ENCODE data around the gene DLG2. TPM values are rescaled to one million over a fixed set of nuclear protein-coding genes. Genes with fewer than 3 reads are reported as not detected.

DLG2 gene
- total RNA-seq, 3 donors from 2014 or later (not counting 1 experiment from before 2014, with no cell fraction given): 1.7 to 2.9 (median 2.2) TPM

GRCh38 chr11:83680321-83680720, 1946.8 kb downstream of the DLG2 start:
- H3K4me3 Mint-ChIP-seq: no peak overlapping the region
- no peaks in the 10 kb centered on the region for H3K4me1 ChIP-seq (ENCODE audit: control insufficient read depth, insufficient read depth, low read length)
- ATAC-seq: no peak
- no peaks in the 10 kb centered on the region for H3K4me1 Mint-ChIP-seq
- H3K27ac Mint-ChIP-seq: no peak overlapping the region
- no peaks in the 10 kb centered on the region for H3K9me3 ChIP-seq (ENCODE audit: control insufficient read depth, insufficient read depth, low read length)
- no peak for TF ChIP-seq CTCF (IDR thresholded peaks at IDR 0.05)
- WGBS (ENCODE audit: insufficient coverage): 38% methylated on average over 1 of the region's 2 CpGs
- no peaks in the 10 kb centered on the region for H3K27me3 Mint-ChIP-seq (ENCODE audit: low read depth in 2 of 2)
- no peak overlapping the region for H3K27ac ChIP-seq (ENCODE audit: low read length)
- DNase-seq: no peak
- no peaks in the 10 kb centered on the region for H3K36me3 Mint-ChIP-seq
- no peaks in the 10 kb centered on the region for H3K36me3 ChIP-seq (ENCODE audit: control insufficient read depth, insufficient read depth, low read length)
- H3K27me3 ChIP-seq (ENCODE audit: control insufficient read depth, insufficient read depth, low read length): no peaks in the 10 kb centered on the region
- peaks cover 0 to 3% of the 10 kb centered on the region in 2 donors for H3K9me3 Mint-ChIP-seq
- intact Hi-C loops (cut with micrococcal nuclease): no loop called here
- no peak overlapping the region for H3K4me3 ChIP-seq (ENCODE audit: low read length)

DNA sequence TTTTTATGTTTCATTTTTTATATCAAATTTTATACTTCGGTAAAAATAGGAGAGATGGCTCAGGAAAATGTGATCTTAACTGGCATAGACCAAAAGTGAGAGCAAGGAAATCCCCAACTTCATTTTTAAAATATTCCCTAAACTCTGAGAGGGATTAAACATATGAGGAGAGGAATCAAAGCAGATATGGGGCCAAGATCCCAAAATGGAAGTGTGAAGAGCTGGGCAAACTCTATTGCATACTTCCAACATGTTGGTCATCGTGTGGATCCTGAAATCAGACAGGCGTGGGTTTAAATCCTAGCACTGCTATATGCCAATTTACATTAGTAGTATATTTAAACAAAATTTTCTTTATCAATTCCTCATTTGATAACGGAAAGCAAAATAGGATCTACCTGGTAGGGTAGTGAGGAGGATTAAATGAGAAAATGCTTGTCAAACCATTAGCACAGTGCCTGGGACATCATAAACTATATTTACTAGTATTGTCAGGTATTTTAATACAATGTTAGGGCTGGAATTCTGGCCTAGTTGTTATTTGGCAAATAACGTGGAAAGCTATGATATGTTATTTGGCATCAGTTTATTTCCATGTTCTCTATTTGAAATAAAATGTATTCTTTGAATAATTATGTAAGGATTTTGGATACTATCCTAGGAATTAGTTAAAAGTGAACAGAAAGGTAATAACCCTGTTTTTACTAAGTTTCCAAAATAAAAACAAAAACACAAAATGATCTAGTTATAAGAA, 1948.1 kb downstream of the DLG2 start:
- no peaks in the 10 kb centered on the region for H3K4me1 Mint-ChIP-seq
- no peak overlapping the region for H3K27ac Mint-ChIP-seq
- Histone ChIP-seq H3K9me3 (ENCODE audit: control insufficient read depth, insufficient read depth, low read length) (no peaks in the 10 kb centered on the region), H3K27me3 (ENCODE audit: control insufficient read depth, insufficient read depth, low read length) (no peaks in the 10 kb centered on the region), H3K36me3 (ENCODE audit: control insufficient read depth, insufficient read depth, low read length) (no peaks in the 10 kb centered on the region), H3K27ac (ENCODE audit: low read length) (no peak overlapping the region), H3K4me1 (ENCODE audit: control insufficient read depth, insufficient read depth, low read length) (no peaks in the 10 kb centered on the region), H3K4me3 (ENCODE audit: low read length) (no peak overlapping the region)
- H3K27me3 Mint-ChIP-seq (ENCODE audit: low read depth in 2 of 2): no peaks in the 10 kb centered on the region
- intact Hi-C loops (cut with micrococcal nuclease): no loop called here
- ATAC-seq: no peak
- H3K9me3 Mint-ChIP-seq: no peaks in the 10 kb centered on the region
- H3K36me3 Mint-ChIP-seq: no peaks in the 10 kb centered on the region
- DNase-seq: no peak
- no CpG with 5 or more reads among the region's 5 CpGs for WGBS (ENCODE audit: insufficient coverage)
- H3K4me3 Mint-ChIP-seq: no peak overlapping the region
- TF ChIP-seq CTCF (IDR thresholded peaks at IDR 0.05): no peak

- Histone ChIP-seq H3K27me3 (ENCODE audit: control insufficient read depth, insufficient read depth, low read length) (no peaks in the 10 kb centered on the region), H3K27ac (ENCODE audit: low read length) (no peak overlapping the region), H3K4me3 (ENCODE audit: low read length) (no peak overlapping the region), H3K36me3 (ENCODE audit: control insufficient read depth, insufficient read depth, low read length) (no peaks in the 10 kb centered on the region), H3K4me1 (ENCODE audit: control insufficient read depth, insufficient read depth, low read length) (no peaks in the 10 kb centered on the region), H3K9me3 (ENCODE audit: control insufficient read depth, insufficient read depth, low read length) (no peaks in the 10 kb centered on the region)
- TF ChIP-seq CTCF (IDR thresholded peaks at IDR 0.05): no peak
- Mint-ChIP-seq H3K27me3 (ENCODE audit: low read depth in 2 of 2) (no peaks in the 10 kb centered on the region), H3K27ac (no peak overlapping the region), H3K9me3 (peaks cover 0 to 3% of the 10 kb centered on the region in 2 donors), H3K36me3 (no peaks in the 10 kb centered on the region), H3K4me3 (no peak overlapping the region), H3K4me1 (no peaks in the 10 kb centered on the region)
- ATAC-seq: no peak
- intact Hi-C loops (cut with micrococcal nuclease): no loop called here
- DNase-seq: no peak
- 82% methylated on average over 1 of the region's 1 CpG for WGBS (ENCODE audit: insufficient coverage)
Observed at GRCh38 chr11:83677730-83678129, 1949.4 kb downstream of the DLG2 start.

DNA sequence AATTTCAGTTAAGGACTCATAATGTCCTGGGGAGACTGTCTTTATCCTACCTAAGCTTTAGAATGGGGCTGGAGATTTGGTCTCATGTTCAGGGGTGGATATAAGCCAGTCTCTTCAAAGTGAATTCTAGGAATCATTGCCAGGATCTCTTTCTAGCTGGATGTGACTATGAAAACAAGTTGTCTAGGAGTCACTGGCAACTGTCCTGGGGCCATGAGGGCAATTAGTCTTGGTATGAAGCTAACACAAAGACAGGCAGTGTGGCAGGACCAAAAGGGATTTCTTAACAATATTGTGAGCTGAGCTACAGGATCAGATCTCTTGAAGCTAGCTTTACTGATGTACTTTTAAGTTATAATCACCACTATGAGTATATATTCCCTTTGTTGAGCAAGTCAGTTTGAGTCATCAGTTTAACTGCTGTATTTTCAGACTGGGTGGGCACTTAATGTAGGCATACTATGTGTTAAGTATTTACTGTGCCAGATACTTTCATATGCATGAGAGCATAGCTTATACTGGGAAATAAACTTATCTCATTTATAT, 1951.0 kb downstream of the DLG2 start:
- Histone ChIP-seq H3K4me3 (ENCODE audit: low read length) (no peak overlapping the region), H3K27ac (ENCODE audit: low read length) (no peak overlapping the region), H3K27me3 (ENCODE audit: control insufficient read depth, insufficient read depth, low read length) (no peaks in the 10 kb centered on the region), H3K9me3 (ENCODE audit: control insufficient read depth, insufficient read depth, low read length) (no peaks in the 10 kb centered on the region), H3K4me1 (ENCODE audit: control insufficient read depth, insufficient read depth, low read length) (no peaks in the 10 kb centered on the region), H3K36me3 (ENCODE audit: control insufficient read depth, insufficient read depth, low read length) (no peaks in the 10 kb centered on the region)
- no peaks in the 10 kb centered on the region for H3K27me3 Mint-ChIP-seq (ENCODE audit: low read depth in 2 of 2)
- no peaks in the 10 kb centered on the region for H3K4me1 Mint-ChIP-seq
- no peaks in the 10 kb centered on the region for H3K36me3 Mint-ChIP-seq
- H3K9me3 Mint-ChIP-seq: peaks cover 0 to 3% of the 10 kb centered on the region in 2 donors
- DNase-seq: no peak
- H3K27ac Mint-ChIP-seq: no peak overlapping the region
- TF ChIP-seq CTCF (IDR thresholded peaks at IDR 0.05): no peak
- no peak for ATAC-seq
- H3K4me3 Mint-ChIP-seq: no peak overlapping the region
- intact Hi-C loops (cut with micrococcal nuclease): no loop called here
